HEK293 (cell line): ENCODE data around the gene RAD23B.

Experiments used
- CTCF ChIP-seq: fragments of 450-650 bp; formaldehyde crosslinking; IDR thresholded peaks from 2 replicates; pipeline ENCODE4 v1.5.1; 2016; ENCODE audit warnings: missing biosample characterization, missing genetic modification characterization
- EGR2 ChIP-seq: fragments of 450-650 bp; formaldehyde crosslinking; IDR thresholded peaks from 2 replicates; pipeline ENCODE4 v1.5.1; 2016; ENCODE audit warnings: low read depth, missing biosample characterization, missing genetic modification characterization
- KLF9 ChIP-seq: fragments of 450-650 bp; formaldehyde crosslinking; IDR thresholded peaks from 2 replicates; pipeline ENCODE4 v1.5.1; 2016; ENCODE audit warnings: missing biosample characterization, missing genetic modification characterization, low read depth
- TCF7L2 ChIP-seq: IDR thresholded peaks from 2 replicates; pipeline ENCODE4 v1.6.1; 2011; ENCODE audit warnings: low read depth, mild to moderate bottlenecking, inconsistent platforms, low read length, moderate library complexity, borderline replicate concordance
- ZBTB17 ChIP-seq: fragments of 450-650 bp; formaldehyde crosslinking; IDR thresholded peaks from 2 replicates; pipeline ENCODE4 v1.5.1; 2016; ENCODE audit warnings: missing biosample characterization, missing genetic modification characterization
- ZBTB20 ChIP-seq: fragments of 450-650 bp; formaldehyde crosslinking; IDR thresholded peaks from 2 replicates; pipeline ENCODE4 v1.5.1; 2016; ENCODE audit warnings: missing biosample characterization, missing genetic modification characterization
- ZNF175 ChIP-seq: fragments of 450-650 bp; formaldehyde crosslinking; IDR thresholded peaks from 2 replicates; pipeline ENCODE4 v1.5.1; 2016; ENCODE audit warnings: missing biosample characterization, missing genetic modification characterization
- ZNF571 ChIP-seq: fragments of 450-650 bp; formaldehyde crosslinking; IDR thresholded peaks from 2 replicates; pipeline ENCODE4 v1.5.0; 2017; ENCODE audit warnings: missing biosample characterization, missing genetic modification characterization
- ZNF677 ChIP-seq: fragments of 450-650 bp; IDR thresholded peaks from 2 replicates; pipeline ENCODE4 v1.5.0; 2018; ENCODE audit warnings: missing biosample characterization, mild to moderate bottlenecking, missing genetic modification characterization, moderate library complexity
- ZSCAN16 ChIP-seq: fragments of 450-650 bp; formaldehyde crosslinking; IDR thresholded peaks from 2 replicates; pipeline ENCODE4 v1.5.1; 2016; ENCODE audit warnings: missing biosample characterization, missing genetic modification characterization
- TF ChIP-seq, protein P1 (sequence below): fragments of 450-650 bp; formaldehyde crosslinking; IDR thresholded peaks from 2 replicates; pipeline ENCODE4 v1.5.1; 2016; ENCODE audit warnings: missing biosample characterization, missing genetic modification characterization

- no peak for TF ChIP-seq CTCF
- TF ChIP-seq ZNF677 (tag by site-specific recombination) = no peak
- TF ChIP-seq TCF7L2 = no peak
- no peak for TF ChIP-seq ZNF571
- TF ChIP-seq EGR2 = no peak
- no peak for TF ChIP-seq ZSCAN16 (tag by site-specific recombination)
- TF ChIP-seq KLF9 = no peak
- no peak for TF ChIP-seq ZNF175 (tag by site-specific recombination)
- TF ChIP-seq ZBTB20 = no peak
- TF ChIP-seq, protein P1, sequence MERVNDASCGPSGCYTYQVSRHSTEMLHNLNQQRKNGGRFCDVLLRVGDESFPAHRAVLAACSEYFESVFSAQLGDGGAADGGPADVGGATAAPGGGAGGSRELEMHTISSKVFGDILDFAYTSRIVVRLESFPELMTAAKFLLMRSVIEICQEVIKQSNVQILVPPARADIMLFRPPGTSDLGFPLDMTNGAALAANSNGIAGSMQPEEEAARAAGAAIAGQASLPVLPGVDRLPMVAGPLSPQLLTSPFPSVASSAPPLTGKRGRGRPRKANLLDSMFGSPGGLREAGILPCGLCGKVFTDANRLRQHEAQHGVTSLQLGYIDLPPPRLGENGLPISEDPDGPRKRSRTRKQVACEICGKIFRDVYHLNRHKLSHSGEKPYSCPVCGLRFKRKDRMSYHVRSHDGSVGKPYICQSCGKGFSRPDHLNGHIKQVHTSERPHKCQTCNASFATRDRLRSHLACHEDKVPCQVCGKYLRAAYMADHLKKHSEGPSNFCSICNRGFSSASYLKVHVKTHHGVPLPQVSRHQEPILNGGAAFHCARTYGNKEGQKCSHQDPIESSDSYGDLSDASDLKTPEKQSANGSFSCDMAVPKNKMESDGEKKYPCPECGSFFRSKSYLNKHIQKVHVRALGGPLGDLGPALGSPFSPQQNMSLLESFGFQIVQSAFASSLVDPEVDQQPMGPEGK = no peak
- no peak for TF ChIP-seq ZBTB17 (tag by site-specific recombination)
These were observed 47.2 kb upstream of the RAD23B start for GRCh38 chr9:107235765-107236442.
